Heart left ventricle (tissue), 16 donors: ENCODE data around the gene EGLN2. TPM values are rescaled to one million over a fixed set of nuclear protein-coding genes. Genes with fewer than 3 reads are reported as not detected.
A peak's percentile ranks its signal among the peaks of the same experiment; 100 is the strongest.

Source experiments
- ATAC-seq, 4 donors: fragments of 200-7000 bp; cut with Tn5 transposase; one replicate each; pipeline ENCODE4 v1.9.1; 2020 to 2022; ENCODE audit warnings: moderate library complexity in 4 of 4, mild to moderate bottlenecking in 3 of 4, moderate number of reproducible peaks in 1 of 4
- DNase-seq, 5 donors: peaks; one replicate each; pipeline ENCODE4 v3.0.0-alpha.2; 2020
- H3K27ac ChIP-seq, 12 donors: fragments of 200-600 bp; sonication (generic) in 4 of 12; one replicate each; pipeline versions ENCODE4 v1.5.0 to v1.8.0; 2016 to 2022; ENCODE audit warnings: mild to moderate bottlenecking in 2 of 12
- H3K27me3 ChIP-seq, 9 donors: fragments of 200-600 bp; sonication (generic) in 2 of 9; one replicate each; pipeline versions ENCODE4 v1.5.1 to v1.8.0; 2016 to 2022; ENCODE audit warnings: mild to moderate bottlenecking in 3 of 9
- H3K36me3 ChIP-seq, 9 donors: fragments of 200-600 bp; sonication (generic) in 2 of 9; one replicate each; pipeline versions ENCODE4 v1.5.0 to v1.8.0; 2018 to 2022; ENCODE audit warnings: mild to moderate bottlenecking in 2 of 9
- H3K4me1 ChIP-seq, 12 donors: fragments of 200-600 bp; sonication (generic) in 4 of 12; one replicate each; pipeline versions ENCODE4 v1.5.0 to v1.8.0; 2016 to 2022; ENCODE audit warnings: mild to moderate bottlenecking in 3 of 12
- H3K4me3 ChIP-seq, 12 donors: fragments of 200-600 bp; sonication (generic) in 4 of 12; one replicate each; pipeline versions ENCODE4 v1.5.0 to v1.8.0; 2017 to 2022; ENCODE audit warnings: mild to moderate bottlenecking in 9 of 12, moderate library complexity in 4 of 12
- H3K9me3 ChIP-seq, 12 donors: fragments of 200-600 bp; sonication (generic) in 4 of 12; one replicate each; pipeline versions ENCODE4 v1.5.0 to v1.8.0; 2016 to 2022; ENCODE audit warnings: mild to moderate bottlenecking in 1 of 12
- CTCF ChIP-seq, 12 donors: fragments of 200-600 bp; sonication (generic) in 4 of 12; IDR thresholded peaks; one replicate each; pipeline versions ENCODE4 v1.5.0 to v1.8.0; 2018 to 2022; ENCODE audit warnings: antibody characterized with exemption in 12 of 12, mild to moderate bottlenecking in 5 of 12
- POLR2A ChIP-seq, 2 donors: fragments of 450-650 bp; IDR thresholded peaks; one replicate each; pipeline ENCODE4 v1.6.1; 2017; ENCODE audit warnings: antibody characterized with exemption in 2 of 2, mild to moderate bottlenecking in 2 of 2, moderate library complexity in 2 of 2
- WGBS, 4 donors: extraction: QIAGEN DNeasy Blood & Tissue Kit in 2 of 4; methylation state at CpG; one replicate each; pipeline versions ENCODE4 v1.1.5 to v1.1.7; 2013 to 2018; 5-methylcytosine and 5-hydroxymethylcytosine counted together
- intact Hi-C, 10 donors: fragments of 100-400 bp; cut with DNase I; formaldehyde crosslinking; loops; one replicate each; pipeline versions ENCODE4 v1.11.1 to v1.14.2; 2022
- long read RNA-seq, 3 donors: library from polyadenylated mRNA; unstranded; transcript quantifications; one replicate each; pipeline ENCODE4 v2.0.0, GENCODE V29; 2020 to 2021
- polyA plus RNA-seq, 2 donors: library from polyadenylated mRNA; stranded (reverse); fragments of 200-250 nt; gene quantifications; one replicate each; pipeline ENCODE4 v1.2.3, GENCODE V29; 2013
- total RNA-seq, 9 donors: library from RNA; depleted of rRNA in 2 of 9; stranded (reverse); fragments of >200 nt in 2 of 9; fragmentation: NEBNext Ultra II Directional in 3 of 9; extraction: Animal tissue kit (Norgen Biotek cat#: 25700) in 3 of 9; gene quantifications; one replicate each; pipeline versions ENCODE4 v1.1.0 to v1.2.4, GENCODE V29; 2016 to 2023
- donor health status: ischemic (EF 13 %, LVEDD 7.1; RV severe dilation, severe dysfunction).
- donor health status: healthy with polysubstance abuse.
- donor health status: DM: no; HTN: yes; CAD: no.
- donor health status: DM: no; HTN: no; CAD: no.
- donor health status: ischemic (EF 25% LVEDD 6.9; RV normal size, moderate dysfunction).
- donor health status: ischemic (EF 25% LVEDD 5.7; RV mildly dilated, moderate dysfunction).
- donor health status: healthy.
- donor health status: DM: yes; HTN: yes; CAD: no.
- donor health status: ischemic (EF 35%, LVEDD 5.7; RV mildly dilated, moderate dysfunction).
- donor health status: nonischemic (EF 11% LVEDD 7.7; RV severe dilation, severe dysfunction).
- donor health status: DM: yes; HTN: yes; CAD: no.
- donor health status: PGD.
- donor health status: ischemic (EF 29% LVEDD 5.4; RV normal size, mild dysfunction).
- donor health status: nonischemic (EF 23%, LVEDD 6.1; RV moderate dilation, normal function).

The EGLN2 gene
- total RNA-seq, result 10 to 100 TPM; 38.1 to 85.1 (median 49.2) TPM
- polyA plus RNA-seq, result 10 to 100 TPM; 53.5 to 91.8 TPM
- long read RNA-seq, donor 1, transcript EGLN2-207 (5 exons, 2,821 nt), result minor isoform, 62 of 173 reads
- long read RNA-seq, donor 1, transcript EGLN2-201 (6 exons, 2,102 nt), result major isoform, 107 of 173 reads
- long read RNA-seq, donor 1, partial matches to known transcripts, result 0 of 173 reads
- long read RNA-seq, donor 1, other reads (novel, unspliced or antisense), result 3 of 173 reads
- long read RNA-seq, donor 2, transcript EGLN2-207 (5 exons, 2,821 nt), result minor isoform, 87 of 542 reads
- long read RNA-seq, donor 2, transcript EGLN2-201 (6 exons, 2,102 nt), result major isoform, 431 of 542 reads
- long read RNA-seq, donor 2, partial matches to known transcripts, result 3 of 542 reads
- long read RNA-seq, donor 2, other reads (novel, unspliced or antisense), result 15 of 542 reads
- long read RNA-seq, donor 3, transcript EGLN2-201 (6 exons, 2,102 nt), result major isoform, 123 of 214 reads
- long read RNA-seq, donor 3, transcript EGLN2-207 (5 exons, 2,821 nt), result minor isoform, 81 of 214 reads
- long read RNA-seq, donor 3, partial matches to known transcripts, result 2 of 214 reads
- long read RNA-seq, donor 3, other reads (novel, unspliced or antisense), result 4 of 214 reads

GRCh38 chr19:40798683-40799557 lies at the start of gene EGLN2:
Gene EGLN2, plus strand, starts transcription at chr19:40799191. Its CDS starts 1,382 bp downstream, at chr19:40800573.
- peak in 1 of 12 donors; percentile 2 for TF ChIP-seq CTCF (IDR thresholded peaks at IDR 0.05)
- peak in 1 of 2 donors; percentile 55 for TF ChIP-seq POLR2A (IDR thresholded peaks at IDR 0.05)
- DNase-seq (peak; percentile 100), ATAC-seq (peak; percentile 84 to 90 (median 88))
- peaks cover 0 to 29% (median 13%) of the 10 kb centered on the region in 9 donors for H3K36me3 ChIP-seq
- H3K4me3 ChIP-seq, result peak within 1 kb of the TSS; percentile 74 to 99 (median 94)
- intact Hi-C loops, result loop anchor here in 6 of 10 donors (1.0 to 5.0 kb wide), 5 partner anchors 21 to 84 kb away; partner anchors contain the start of genes ACTMAP (in 4 of the 6), SNRPA (in 4 of the 6) and RAB4B (in 3 of the 6)
- no peaks in the 10 kb centered on the region for H3K27me3 ChIP-seq
- WGBS, 4 donors, result 0 to 1% (median 1%) methylated on average over 43 to 109 of the region's 110 CpGs
- peak within 1 kb of the TSS; percentile 93 to 99 (median 97) for H3K27ac ChIP-seq
- peaks cover 35 to 50% (median 43%) of the 10 kb centered on the region in 12 donors for H3K4me1 ChIP-seq
- no peaks in the 10 kb centered on the region for H3K9me3 ChIP-seq

GRCh38 chr19:40750058-40750873 lies 48.7 kb upstream of the EGLN2 start, which contains the start of gene ACTMAP:
Gene ACTMAP, minus strand, starts transcription at chr19:40750477. Its CDS starts 674 bp downstream, at chr19:40749803.
- H3K27me3 ChIP-seq, result no peaks in the 10 kb centered on the region
- WGBS, 4 donors, result 0 to 1% (median 1%) methylated on average over 34 to 43 of the region's 43 CpGs
- intact Hi-C loops, result loop anchor here in 7 of 10 donors (1.0 to 5.0 kb wide), 10 partner anchors 27 to 69 kb away; partner anchors contain the start of genes EGLN2 (in 4 of the 7), COQ8B (in 2 of the 7), ITPKC (in 2 of the 7) and RAB4B (in 2 of the 7)
- peak within 1 kb of the TSS; percentile 90 to 100 (median 96) for H3K27ac ChIP-seq
- peak; percentile 100 for DNase-seq
- peaks cover 2 to 72% (median 37%) of the 10 kb centered on the region in 12 donors for H3K4me1 ChIP-seq
- peaks cover 0 to 7% (median 0%) of the 10 kb centered on the region in 9 donors for H3K36me3 ChIP-seq
- no peak for TF ChIP-seq CTCF (IDR thresholded peaks at IDR 0.05)
- TF ChIP-seq POLR2A (IDR thresholded peaks at IDR 0.05), result peak; percentile 30 to 81
- H3K4me3 ChIP-seq, result peak within 1 kb of the TSS; percentile 38 to 85 (median 71)
- ATAC-seq, result peak; percentile 95 to 98 (median 97)
- H3K9me3 ChIP-seq, result no peaks in the 10 kb centered on the region

GRCh38 chr19:40750874-40751537 lies 48.0 kb upstream of the EGLN2 start, which contains the start of gene SNRPA:
Gene SNRPA, plus strand, starts transcription at chr19:40751203. Its CDS starts 206 bp downstream, at chr19:40751409.
- ATAC-seq (peak; percentile 87 to 89 (median 88)), DNase-seq (peak; percentile 96 to 98 (median 97))
- TF ChIP-seq POLR2A (IDR thresholded peaks at IDR 0.05), result peak; percentile 0 to 67
- no peak for TF ChIP-seq CTCF (IDR thresholded peaks at IDR 0.05)
- Histone ChIP-seq H3K36me3 (peaks cover 0 to 14% (median 4%) of the 10 kb centered on the region in 9 donors), H3K27me3 (no peaks in the 10 kb centered on the region), H3K4me3 (peak within 1 kb of the TSS; percentile 38 to 85 (median 71)), H3K4me1 (peaks cover 2 to 72% (median 39%) of the 10 kb centered on the region in 12 donors), H3K9me3 (no peaks in the 10 kb centered on the region), H3K27ac (peak within 1 kb of the TSS; percentile 90 to 100 (median 96))
- intact Hi-C loops, result loop anchor here in 7 of 10 donors (1.0 to 5.0 kb wide), 10 partner anchors 26 to 68 kb away; partner anchors contain the start of genes EGLN2 (in 4 of the 7), COQ8B (in 2 of the 7), ITPKC (in 2 of the 7) and RAB4B (in 2 of the 7)
- WGBS, 4 donors, result 0% methylated on average over 23 to 46 of the region's 46 CpGs
